ENCODE measurements around the gene COMMD3. TPM values are rescaled to one million over a fixed set of nuclear protein-coding genes. Genes with fewer than 3 reads are reported as not detected.
A peak's percentile ranks its signal among the peaks of the same experiment; 100 is the strongest.

The COMMD3 gene
- total and polyA plus RNA-seq, 9 of the 15 experiments (the other 6 are each of a cell fraction or from before 2014, with no cell fraction given), result 50.7 to 217 (median 80.1) TPM

- Histone ChIP-seq H4K20me1 (replicated peaks; ENCODE audit: control insufficient read depth, insufficient read depth, low read length) (no peaks in the 10 kb centered on the region), H3K4me1 (replicated peaks in 1 of 2; ENCODE audit: control insufficient read depth in 2 of 2, insufficient read depth in 2 of 2, low read length in 2 of 2) (no peaks in the 10 kb centered on the region; a peak in 2 of 5 replicates), H2AFZ (ENCODE audit: low read depth, low read length) (no peak overlapping the region), H3K4me3 (no peak overlapping the region), H3K79me2 (ENCODE audit: control insufficient read depth, insufficient read depth, low read length) (no peaks in the 10 kb centered on the region), H3K36me3 (ENCODE audit: control insufficient read depth, insufficient read depth, low read length) (no peaks in the 10 kb centered on the region), H3K9me1 (ENCODE audit: control insufficient read depth, insufficient read depth, low read length) (no peaks in the 10 kb centered on the region), H3K9me3 (replicated peaks; ENCODE audit: control insufficient read depth, insufficient read depth, low read depth, low read length) (no peaks in the 10 kb centered on the region), H3K4me2 (ENCODE audit: insufficient read depth, low read length) (0 out of 2 replicates have a peak overlapping the region, but pooled peaks have one; percentile 14), H3K27me3 (ENCODE audit: control insufficient read depth in 2 of 2, insufficient read depth in 2 of 2, low read length in 2 of 2) (no peaks in the 10 kb centered on the region), H3K9ac (ENCODE audit: insufficient read depth in 1 of 2, low read depth in 2 of 2, low read length in 2 of 2) (no peak overlapping the region), H3K27ac (ENCODE audit: extremely low read depth, low read depth, low read length) (no peak overlapping the region)
- no TSS peak for BruUV-seq (replicated peaks)
- FAIRE-seq (no peak), DNase-seq (ENCODE audit: extremely low read depth in 1 of 4, low spot score in 3 of 4) (no peak), ATAC-seq (no peak)
- WGBS (ENCODE audit: insufficient coverage, low coverage, missing lambda C conversion rate), result 45% methylated on average over 3 of the region's 3 CpGs
- intact Hi-C loops (cut with micrococcal nuclease), result no loop called here
- POLR2A ChIA-PET, result interaction anchor here (0.7 kb wide), 1 partner anchor 59 kb away, joined by 5 read pairs; no protein-coding TSS in a partner anchor
- in situ Hi-C loops (cut with MboI), result no loop called here
- CTCF ChIA-PET (ENCODE audit: low intra/inter-chr PET ratio), result no interaction called here
- TF ChIP-seq HNRNPK (IDR thresholded peaks at IDR 0.05; ENCODE audit: low read depth, low read length, poor library complexity, severe bottlenecking), result no peak
- TF ChIP-seq, protein P1, sequence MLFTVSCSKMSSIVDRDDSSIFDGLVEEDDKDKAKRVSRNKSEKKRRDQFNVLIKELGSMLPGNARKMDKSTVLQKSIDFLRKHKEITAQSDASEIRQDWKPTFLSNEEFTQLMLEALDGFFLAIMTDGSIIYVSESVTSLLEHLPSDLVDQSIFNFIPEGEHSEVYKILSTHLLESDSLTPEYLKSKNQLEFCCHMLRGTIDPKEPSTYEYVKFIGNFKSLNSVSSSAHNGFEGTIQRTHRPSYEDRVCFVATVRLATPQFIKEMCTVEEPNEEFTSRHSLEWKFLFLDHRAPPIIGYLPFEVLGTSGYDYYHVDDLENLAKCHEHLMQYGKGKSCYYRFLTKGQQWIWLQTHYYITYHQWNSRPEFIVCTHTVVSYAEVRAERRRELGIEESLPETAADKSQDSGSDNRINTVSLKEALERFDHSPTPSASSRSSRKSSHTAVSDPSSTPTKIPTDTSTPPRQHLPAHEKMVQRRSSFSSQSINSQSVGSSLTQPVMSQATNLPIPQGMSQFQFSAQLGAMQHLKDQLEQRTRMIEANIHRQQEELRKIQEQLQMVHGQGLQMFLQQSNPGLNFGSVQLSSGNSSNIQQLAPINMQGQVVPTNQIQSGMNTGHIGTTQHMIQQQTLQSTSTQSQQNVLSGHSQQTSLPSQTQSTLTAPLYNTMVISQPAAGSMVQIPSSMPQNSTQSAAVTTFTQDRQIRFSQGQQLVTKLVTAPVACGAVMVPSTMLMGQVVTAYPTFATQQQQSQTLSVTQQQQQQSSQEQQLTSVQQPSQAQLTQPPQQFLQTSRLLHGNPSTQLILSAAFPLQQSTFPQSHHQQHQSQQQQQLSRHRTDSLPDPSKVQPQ (CRISPR knock-in tag; IDR thresholded peaks at IDR 0.05; ENCODE audit: borderline replicate concordance), result no peak
- TF ChIP-seq, protein P2, sequence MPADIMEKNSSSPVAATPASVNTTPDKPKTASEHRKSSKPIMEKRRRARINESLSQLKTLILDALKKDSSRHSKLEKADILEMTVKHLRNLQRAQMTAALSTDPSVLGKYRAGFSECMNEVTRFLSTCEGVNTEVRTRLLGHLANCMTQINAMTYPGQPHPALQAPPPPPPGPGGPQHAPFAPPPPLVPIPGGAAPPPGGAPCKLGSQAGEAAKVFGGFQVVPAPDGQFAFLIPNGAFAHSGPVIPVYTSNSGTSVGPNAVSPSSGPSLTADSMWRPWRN (IDR thresholded peaks at IDR 0.05; ENCODE audit: low read depth), result no peak
- TF ChIP-seq BRF1 (IDR thresholded peaks at IDR 0.05; ENCODE audit: borderline replicate concordance, extremely low read depth, insufficient read length), result no peak
- TF ChIP-seq GTF2E2 (tag; IDR thresholded peaks at IDR 0.05), result no peak
- TF ChIP-seq BCOR (IDR thresholded peaks at IDR 0.05), result no peak
- TF ChIP-seq TRIM25 (IDR thresholded peaks at IDR 0.05; ENCODE audit: borderline replicate concordance), result no peak
- TF ChIP-seq EZH2 (IDR thresholded peaks at IDR 0.05; ENCODE audit: borderline replicate concordance, low read depth, low read length), result no peak
- no peak for TF ChIP-seq ZNF277 (CRISPR knock-in tag; IDR thresholded peaks at IDR 0.05; ENCODE audit: borderline replicate concordance)
- no peak for TF ChIP-seq SAP30 (IDR thresholded peaks at IDR 0.05; ENCODE audit: borderline replicate concordance, insufficient read depth, low read depth, low read length, poor library complexity, severe bottlenecking)
- TF ChIP-seq NFATC3 (IDR thresholded peaks at IDR 0.05), result no peak
- TF ChIP-seq USF1 (CRISPR knock-in tag; IDR thresholded peaks at IDR 0.05), result no peak
- no peak for TF ChIP-seq ZNF695 (CRISPR knock-in tag; IDR thresholded peaks at IDR 0.05)
- TF ChIP-seq NFRKB (IDR thresholded peaks at IDR 0.05; ENCODE audit: low read depth), result no peak
- TF ChIP-seq CREB1 (IDR thresholded peaks at IDR 0.05), result no peak
- no peak for TF ChIP-seq CREB1 (CRISPR knock-in tag; IDR thresholded peaks at IDR 0.05)
- TF ChIP-seq WHSC1 (IDR thresholded peaks at IDR 0.05; ENCODE audit: low read length), result no peak
Observed at GRCh38 chr10:22285130-22285529, 31.1 kb upstream of the COMMD3 start.

Measured in K562 (cell line).